Inferior parietal cortex (tissue), 1 donor: ENCODE measurements around the gene MAGI1.

ENCODE experiments used
- DNase-seq: peaks from one replicate; pipeline ENCODE4 v3.0.0-alpha.2; 2016; ENCODE audit errors: extremely low spot score

MAGI1 gene

DNA sequence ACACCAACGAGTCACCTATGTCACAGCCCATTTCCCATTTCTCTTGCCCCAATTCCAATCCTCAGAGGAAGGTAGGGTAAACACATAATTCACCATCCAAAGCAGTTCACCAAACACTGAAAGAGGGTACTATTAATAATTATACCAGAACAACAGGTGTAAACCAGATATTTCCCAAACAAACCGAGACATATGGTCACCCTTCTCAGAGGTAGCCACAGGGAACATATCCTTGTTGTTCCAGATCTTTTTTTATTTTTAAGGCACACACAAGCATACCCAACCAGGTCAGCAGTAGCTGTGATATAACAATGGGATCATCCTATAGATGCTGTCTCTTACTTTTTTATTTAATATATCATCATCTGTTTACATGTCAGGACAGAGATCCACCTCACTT is 24.7 kb downstream of the MAGI1 start:
- no peak for DNase-seq

DNA sequence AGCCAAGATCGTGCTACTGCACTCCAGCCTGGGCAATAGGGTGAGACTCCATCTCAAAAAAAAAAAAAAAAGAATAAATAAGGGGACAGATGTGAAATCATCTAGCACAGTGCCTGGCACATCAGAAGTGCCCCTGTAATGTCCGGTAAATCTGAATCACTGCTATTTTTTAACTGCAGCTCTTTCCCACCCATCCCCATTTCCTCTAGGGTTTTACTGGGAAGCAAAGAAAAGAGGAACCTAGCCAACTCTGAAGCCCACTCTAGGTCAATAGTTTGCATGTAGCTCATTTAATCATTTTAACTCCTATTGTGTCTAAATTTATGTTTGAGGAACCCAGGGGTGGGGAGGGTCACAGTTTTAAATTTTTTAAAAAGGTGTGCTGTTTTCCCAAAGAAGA is 26.0 kb downstream of the MAGI1 start:
- no peak for DNase-seq

DNA sequence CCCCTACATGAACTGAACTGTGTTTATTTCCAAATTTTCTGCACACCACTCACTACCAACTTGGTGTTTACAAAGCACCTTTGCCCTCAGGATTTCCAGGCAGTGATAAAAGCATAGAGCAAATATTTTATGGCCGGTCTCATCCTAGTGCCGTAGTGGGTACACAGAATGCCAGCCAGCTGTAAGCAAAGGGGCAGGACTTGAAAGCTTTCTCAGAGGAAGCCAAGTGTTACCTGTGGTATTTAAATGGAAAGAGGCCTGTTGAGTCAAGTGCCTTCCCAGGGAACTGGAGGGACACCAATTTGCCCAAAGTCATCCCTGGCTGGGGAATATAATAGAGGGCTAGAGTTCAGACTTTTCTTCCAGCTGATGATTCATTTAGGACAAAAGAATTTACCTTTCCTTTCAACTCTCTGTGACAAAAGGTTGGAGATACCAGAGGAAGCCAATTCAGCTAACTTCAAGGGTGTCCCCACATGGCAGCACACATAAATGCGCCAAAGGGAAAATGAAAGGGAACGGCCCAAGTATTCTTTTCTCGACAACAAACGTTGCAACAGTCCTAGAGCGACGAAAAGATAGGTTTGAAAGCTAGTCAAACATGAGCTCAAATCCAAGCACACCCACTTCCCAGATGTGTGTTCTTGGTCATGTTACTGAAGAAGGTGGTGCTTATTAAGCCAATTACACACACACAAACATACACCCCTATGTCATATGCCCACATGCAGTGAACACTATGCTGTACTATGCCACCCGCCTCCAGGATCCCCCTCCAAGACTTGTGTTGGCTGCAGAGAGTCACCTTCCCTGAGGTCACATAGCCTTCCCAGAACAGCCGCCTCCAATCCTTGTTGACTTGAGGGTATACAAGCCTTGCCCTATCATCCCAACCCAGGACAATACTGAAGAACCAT is 27.7 kb downstream of the MAGI1 start:
- no peak for DNase-seq

- DNase-seq = no peak
Observed at GRCh38 chr3:66010348-66010738, 28.4 kb downstream of the MAGI1 start.

DNA sequence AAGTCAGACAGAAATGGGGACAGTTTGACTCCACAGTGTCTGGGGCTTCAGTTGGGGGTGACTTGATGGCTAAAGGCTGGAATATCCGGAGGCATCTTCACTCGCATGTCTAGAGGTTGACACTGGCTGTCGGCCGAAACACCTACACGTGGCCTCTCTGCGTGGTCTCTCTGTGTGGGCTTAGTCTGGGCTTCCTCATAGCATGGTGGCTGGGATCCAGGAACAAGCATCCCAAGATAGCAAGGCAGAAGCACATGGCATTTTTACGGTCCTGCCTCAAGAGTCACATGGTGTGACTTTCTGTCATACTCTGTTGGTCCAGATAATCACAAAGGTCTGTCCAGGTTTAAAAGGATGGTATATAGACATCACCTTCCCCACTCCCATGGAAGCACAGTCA is 34.5 kb downstream of the MAGI1 start:
- no peak for DNase-seq

DNA sequence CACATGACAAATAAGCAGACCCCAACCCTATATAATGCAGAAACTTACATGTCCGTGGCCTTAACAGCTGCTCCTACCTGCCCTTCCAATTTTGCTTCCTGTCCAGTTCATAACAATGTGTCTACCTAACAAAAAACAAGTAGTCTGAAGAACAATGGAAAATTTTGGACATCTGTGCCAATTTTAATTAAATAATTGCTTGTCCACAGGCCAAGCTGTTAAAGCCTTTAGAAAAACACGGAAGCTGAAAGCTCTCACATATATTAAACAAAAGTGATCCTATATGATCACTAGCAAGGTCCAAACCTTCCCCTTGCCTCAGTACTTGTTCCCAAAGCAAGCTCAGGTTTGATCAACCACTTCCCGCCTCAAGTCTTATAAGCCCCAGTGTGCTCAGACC is 37.1 kb downstream of the MAGI1 start:
- no peak for DNase-seq

- no peak for DNase-seq
Observed at GRCh38 chr3:66000506-66000905, 38.2 kb downstream of the MAGI1 start.

GRCh38 chr3:65999606-66000005 is 39.1 kb downstream of the MAGI1 start:
- no peak for DNase-seq

GRCh38 chr3:65996589-65996988 is 42.1 kb downstream of the MAGI1 start:
- DNase-seq = no peak

GRCh38 chr3:65995515-65995914 is 43.2 kb downstream of the MAGI1 start:
- no peak for DNase-seq

DNA sequence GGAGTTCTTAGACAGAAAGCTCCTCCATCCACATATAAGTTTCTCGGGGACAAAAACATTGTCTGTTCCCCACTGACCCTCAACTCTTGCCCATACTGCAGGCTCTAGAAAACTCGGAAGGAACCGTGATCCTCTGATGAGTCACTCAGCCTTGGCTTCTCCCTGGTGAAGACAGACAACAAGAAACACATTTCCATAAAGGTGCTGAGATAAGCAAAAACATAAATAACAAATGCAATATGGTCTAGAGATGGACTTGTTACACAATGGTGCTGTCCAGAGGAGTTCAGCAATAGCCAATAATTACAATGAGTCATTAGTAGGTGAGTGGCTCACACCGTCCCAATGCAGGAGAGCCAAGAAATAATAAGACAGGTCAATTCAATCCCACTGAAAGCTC is 43.7 kb downstream of the MAGI1 start:
- no peak for DNase-seq

GRCh38 chr3:65993134-65993900 is 45.4 kb downstream of the MAGI1 start:
- no peak for DNase-seq

GRCh38 chr3:65992106-65992505 is 46.6 kb downstream of the MAGI1 start:
- no peak for DNase-seq

GRCh38 chr3:65988411-65989180 is 50.1 kb downstream of the MAGI1 start:
- DNase-seq = no peak

- DNase-seq = no peak
Observed at GRCh38 chr3:65986285-65986684, 52.4 kb downstream of the MAGI1 start.

- no peak for DNase-seq
Observed at GRCh38 chr3:65984975-65985374, 53.7 kb downstream of the MAGI1 start.

DNA sequence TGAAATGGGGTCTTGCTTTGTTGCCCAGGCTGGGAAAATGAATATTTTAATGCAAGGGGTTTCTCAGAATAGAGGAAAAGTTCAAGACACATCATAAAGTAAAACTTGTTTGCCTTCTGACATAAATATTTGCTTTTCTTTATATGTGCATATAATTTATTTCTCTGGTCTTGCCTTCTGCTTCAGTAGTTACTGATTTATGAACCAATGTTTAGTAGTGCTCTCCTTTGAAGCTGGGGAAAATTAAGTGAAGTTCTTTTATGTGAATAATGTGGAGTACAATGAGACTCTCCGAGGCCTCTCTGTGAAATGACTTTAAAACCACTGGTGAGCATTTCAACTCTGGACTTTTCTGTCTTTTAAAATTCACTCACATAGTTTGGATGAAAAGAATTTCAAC is 55.6 kb downstream of the MAGI1 start:
- no peak for DNase-seq

- no peak for DNase-seq
Observed at GRCh38 chr3:65979731-65980130, 59.0 kb downstream of the MAGI1 start.

GRCh38 chr3:65979162-65979561 is 59.6 kb downstream of the MAGI1 start:
- peak; percentile 28 for DNase-seq

DNA sequence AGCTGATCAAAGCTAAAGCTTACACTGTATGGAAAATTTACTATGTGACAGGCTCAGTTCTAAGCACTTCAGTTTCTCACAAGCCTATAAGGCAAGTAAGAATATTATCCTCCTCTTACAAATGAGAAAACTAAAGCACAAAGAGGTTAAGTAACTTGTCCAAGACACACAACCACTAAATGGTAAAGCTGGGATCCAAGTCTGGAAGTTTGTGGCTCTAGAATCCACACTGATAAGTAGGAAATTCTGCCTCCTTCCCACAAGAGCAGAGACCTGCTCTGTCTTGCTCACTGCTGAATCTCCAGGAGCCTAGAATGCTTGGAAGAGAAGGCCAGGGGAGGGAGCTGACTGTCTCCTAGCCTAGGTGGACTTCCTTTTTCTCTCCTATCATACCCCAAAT is 60.6 kb downstream of the MAGI1 start:
- DNase-seq = no peak

DNA sequence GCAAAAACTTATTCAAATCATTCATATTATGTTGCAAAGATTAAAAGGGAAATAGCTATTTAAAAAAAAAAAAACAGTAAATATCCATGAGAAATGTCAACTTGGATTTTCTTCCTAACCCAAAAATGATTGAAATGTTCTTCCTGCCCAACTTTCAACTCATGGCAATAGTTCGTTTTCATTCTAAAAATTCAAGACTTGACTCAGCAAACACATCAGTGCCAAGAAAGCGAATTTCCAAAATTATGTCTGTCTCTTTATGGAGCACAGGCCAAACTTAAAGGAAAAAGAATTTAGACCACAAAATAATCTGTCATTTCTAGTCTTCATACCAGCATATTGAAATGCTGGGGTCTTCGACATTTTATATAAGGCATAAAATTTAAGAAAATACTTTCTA is 63.7 kb downstream of the MAGI1 start:
- DNase-seq = no peak

GRCh38 chr3:65974509-65974908 is 64.2 kb downstream of the MAGI1 start:
- no peak for DNase-seq
